Activated naive CD8-positive, alpha-beta T cell treated with anti-CD3 and anti-CD28 coated beads, Interleukin-2, amount 10 ng/mL, durations not matched to agents 7 days and 5 days (primary cell): ENCODE results near the gene DNAI2. TPM values are rescaled to one million over a fixed set of nuclear protein-coding genes. Genes with fewer than 3 reads are reported as not detected.

Experiments used
- ATAC-seq: fragments of 150-1000 bp; cut with Tn5 transposase; one replicate; pipeline ENCODE4 v1.10.0; 2021; ENCODE audit warnings: low read depth, moderate library complexity
- POLR2A ChIA-PET: fragments of 350-600 bp; sonication (Branson Sonifier 250); formaldehyde crosslinking; loops from one replicate; lab custom pipeline; 2021; ENCODE audit warnings: antibody characterized with exemption; lab: Charles Lee
- DNase-seq: peaks from one replicate; pipeline ENCODE4 v3.0.0; 2021
- H3K27ac Mint-ChIP-seq: one replicate; pipeline ENCODE4 v1.8.0; 2022; ENCODE audit warnings: mild to moderate bottlenecking, mixed read lengths
- H3K27me3 Mint-ChIP-seq: one replicate; pipeline ENCODE4 v1.8.0; 2022; ENCODE audit warnings: mild to moderate bottlenecking, moderate library complexity, mixed read lengths
- H3K36me3 Mint-ChIP-seq: one replicate; pipeline ENCODE4 v1.8.0; 2021; ENCODE audit warnings: mild to moderate bottlenecking, mixed read lengths
- H3K4me1 Mint-ChIP-seq: one replicate; pipeline ENCODE4 v1.8.0; 2021; ENCODE audit warnings: mixed read lengths
- H3K4me3 Mint-ChIP-seq: one replicate; pipeline ENCODE4 v1.8.0; 2022; ENCODE audit warnings: mild to moderate bottlenecking, moderate library complexity, mixed read lengths
- H3K9me3 Mint-ChIP-seq: one replicate; pipeline ENCODE4 v1.8.0; 2021; ENCODE audit warnings: mixed read lengths
- total RNA-seq, 2 experiments: library from RNA; stranded (reverse); gene quantifications; one replicate each; pipeline ENCODE4 v1.2.3, GENCODE V29; 2021

Gene DNAI2
- total RNA-seq, 2 experiments from 2014 or later = 1.2 to 1.6 TPM

DNA sequence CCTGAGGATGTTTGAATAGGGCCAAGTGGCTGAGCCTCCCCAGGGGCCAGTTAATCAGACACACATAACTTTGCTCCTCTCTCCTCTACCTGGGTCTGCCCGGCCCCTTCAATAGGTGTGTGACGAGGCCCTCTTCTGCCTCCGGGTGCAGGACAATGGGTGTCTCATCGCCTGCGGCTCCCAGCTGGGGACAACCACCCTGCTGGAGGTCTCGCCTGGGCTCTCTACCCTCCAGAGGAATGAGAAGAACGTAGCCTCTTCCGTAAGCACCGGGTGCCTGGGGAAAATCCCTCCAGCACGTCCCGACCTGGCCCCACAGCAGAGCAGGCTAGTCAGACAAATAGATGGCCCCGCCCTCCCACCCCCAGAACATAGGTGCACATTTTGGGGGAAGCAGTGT lies 35.9 kb downstream of the DNAI2 start:
- H3K4me1 Mint-ChIP-seq = peaks cover 12% of the 10 kb centered on the region
- POLR2A ChIA-PET = interaction anchor here (0.6 kb wide), 1 partner anchor 73 kb away, joined by 3 read pairs; no protein-coding TSS in a partner anchor

DNA sequence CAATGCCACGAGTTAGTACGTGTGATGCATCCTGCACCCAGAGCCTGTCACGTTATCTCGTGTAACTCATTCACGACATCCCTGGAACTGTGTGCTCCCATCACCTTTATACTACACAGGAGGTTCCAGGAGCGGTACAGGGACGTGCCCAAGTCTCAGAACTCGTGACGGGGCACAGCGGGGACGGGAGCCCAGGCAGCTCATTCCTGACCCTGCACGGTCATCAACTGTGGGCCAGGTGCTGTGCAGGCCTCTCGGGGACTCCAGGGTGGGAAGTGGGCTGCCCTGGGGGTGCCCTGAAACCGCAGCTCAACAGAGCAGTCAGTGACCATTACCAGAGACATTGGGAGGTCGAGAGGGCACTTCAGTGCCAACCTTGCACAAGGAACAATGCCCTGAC lies 40.8 kb downstream of the DNAI2 start:
- no peaks in the 10 kb centered on the region for H3K27me3 Mint-ChIP-seq
- no peak for DNase-seq
- no peaks in the 10 kb centered on the region for H3K36me3 Mint-ChIP-seq
- H3K9me3 Mint-ChIP-seq = no peaks in the 10 kb centered on the region
- POLR2A ChIA-PET = no interaction called here
- no peaks in the 10 kb centered on the region for H3K4me1 Mint-ChIP-seq
- H3K27ac Mint-ChIP-seq = no peak overlapping the region
- ATAC-seq = no peak
- H3K4me3 Mint-ChIP-seq = no peak overlapping the region

More for the DNA sequence above, 35.9 kb downstream of the DNAI2 start:
- H3K27me3 Mint-ChIP-seq = peaks cover 9% of the 10 kb centered on the region
- DNase-seq = no peak
- H3K36me3 Mint-ChIP-seq = no peaks in the 10 kb centered on the region
- H3K9me3 Mint-ChIP-seq = no peaks in the 10 kb centered on the region
- no peak overlapping the region for H3K27ac Mint-ChIP-seq
- ATAC-seq = no peak
- no peak overlapping the region for H3K4me3 Mint-ChIP-seq

DNA sequence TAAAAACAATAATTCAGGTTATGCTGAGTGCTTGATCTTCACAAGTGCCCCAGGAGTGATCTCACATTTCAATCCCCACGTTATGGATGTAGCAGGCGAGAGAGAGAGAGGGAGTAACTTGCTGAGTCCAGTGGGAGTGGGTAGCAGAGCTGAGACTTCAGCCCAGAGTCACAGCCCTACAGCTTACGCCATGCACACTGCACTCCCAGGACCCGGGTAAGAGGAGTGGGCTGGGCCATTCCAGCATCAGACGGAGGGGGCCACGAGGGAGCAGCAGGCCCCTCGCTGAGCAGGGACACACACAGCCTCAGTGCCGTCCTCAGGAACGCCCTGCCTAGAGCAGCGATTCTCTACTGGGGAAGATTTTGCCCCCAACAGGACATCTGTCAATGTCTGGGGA lies 42.2 kb downstream of the DNAI2 start:
- H3K36me3 Mint-ChIP-seq = no peaks in the 10 kb centered on the region
- no peak overlapping the region for H3K4me3 Mint-ChIP-seq
- ATAC-seq (no peak), DNase-seq (no peak)
- H3K27ac Mint-ChIP-seq = no peak overlapping the region
- H3K27me3 Mint-ChIP-seq = no peaks in the 10 kb centered on the region
- POLR2A ChIA-PET = no interaction called here
- no peaks in the 10 kb centered on the region for H3K9me3 Mint-ChIP-seq
- no peaks in the 10 kb centered on the region for H3K4me1 Mint-ChIP-seq

GRCh38 chr17:74317071-74317470 lies 43.0 kb downstream of the DNAI2 start:
- ATAC-seq (no peak), DNase-seq (no peak)
- Mint-ChIP-seq H3K36me3 (no peaks in the 10 kb centered on the region), H3K27ac (no peak overlapping the region), H3K27me3 (no peaks in the 10 kb centered on the region), H3K9me3 (no peaks in the 10 kb centered on the region), H3K4me1 (no peaks in the 10 kb centered on the region), H3K4me3 (no peak overlapping the region)
- POLR2A ChIA-PET = no interaction called here

- Mint-ChIP-seq H3K9me3 (no peaks in the 10 kb centered on the region), H3K27me3 (peaks cover 4% of the 10 kb centered on the region), H3K36me3 (no peaks in the 10 kb centered on the region), H3K4me3 (no peak overlapping the region), H3K4me1 (no peaks in the 10 kb centered on the region), H3K27ac (no peak overlapping the region)
- POLR2A ChIA-PET = interaction anchor here (0.5 kb wide), 1 partner anchor 16 kb away, joined by 3 read pairs; no protein-coding TSS in a partner anchor
- DNase-seq (no peak), ATAC-seq (no peak)
Measured at GRCh38 chr17:74318391-74318790, 44.4 kb downstream of the DNAI2 start.

GRCh38 chr17:74324521-74324920 lies 50.5 kb downstream of the DNAI2 start:
- no peak overlapping the region for H3K27ac Mint-ChIP-seq
- H3K9me3 Mint-ChIP-seq = no peaks in the 10 kb centered on the region
- no peak for ATAC-seq
- H3K4me1 Mint-ChIP-seq = peaks cover 18% of the 10 kb centered on the region
- H3K4me3 Mint-ChIP-seq = no peak overlapping the region
- POLR2A ChIA-PET = no interaction called here
- no peaks in the 10 kb centered on the region for H3K36me3 Mint-ChIP-seq
- H3K27me3 Mint-ChIP-seq = peaks cover 22% of the 10 kb centered on the region
- DNase-seq = no peak

GRCh38 chr17:74325376-74325742 lies 51.3 kb downstream of the DNAI2 start:
- POLR2A ChIA-PET = no interaction called here
- no peak overlapping the region for H3K27ac Mint-ChIP-seq
- peak overlapping the region; percentile 38 for H3K4me3 Mint-ChIP-seq
- H3K27me3 Mint-ChIP-seq = peaks cover 22% of the 10 kb centered on the region
- no peak for ATAC-seq
- H3K36me3 Mint-ChIP-seq = no peaks in the 10 kb centered on the region
- H3K9me3 Mint-ChIP-seq = no peaks in the 10 kb centered on the region
- H3K4me1 Mint-ChIP-seq = peaks cover 19% of the 10 kb centered on the region
- no peak for DNase-seq

DNA sequence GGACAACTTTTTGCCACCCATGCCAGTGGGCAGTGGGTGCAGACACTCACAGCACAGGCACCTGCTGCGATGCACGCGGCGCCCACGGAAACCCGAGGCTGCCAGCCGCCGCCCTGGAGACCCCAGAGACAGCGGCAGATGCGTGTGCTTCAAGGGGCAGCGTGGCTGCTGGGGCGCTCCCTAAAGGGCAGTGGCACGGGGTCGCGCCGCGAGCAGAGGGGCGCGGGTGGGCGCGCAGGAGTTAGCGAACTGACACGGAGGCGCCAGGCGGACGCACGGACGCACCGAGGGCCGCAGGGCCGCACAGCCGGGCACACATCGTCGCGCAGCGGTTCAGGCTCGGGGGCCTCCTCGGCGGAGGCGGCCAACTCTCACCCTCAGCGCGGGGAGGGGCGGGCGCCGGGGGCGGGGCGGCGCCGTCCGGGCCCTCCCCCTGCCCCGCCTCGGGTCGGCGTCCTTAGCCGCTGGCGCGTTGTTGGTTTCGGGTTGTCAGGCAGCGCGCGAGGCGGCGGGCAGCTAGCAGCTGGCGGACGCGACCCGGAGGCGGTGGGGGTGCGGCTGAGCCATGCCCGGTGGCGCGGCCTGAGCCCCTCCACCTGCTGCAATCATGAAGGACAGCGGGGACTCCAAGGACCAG lies 51.8 kb downstream of the DNAI2 start, which contains the start of gene KIF19:
TSS of gene KIF19 (plus strand) at position 484 of the 637 bp plus-strand sequence. CDS start at position 608, 124 bp downstream.
- ATAC-seq (peak; percentile 87), DNase-seq (peak; percentile 71)
- Mint-ChIP-seq H3K36me3 (no peaks in the 10 kb centered on the region), H3K27me3 (peaks cover 22% of the 10 kb centered on the region), H3K4me3 (peak within 1 kb of the TSS; percentile 40), H3K27ac (no peak within 1 kb of the TSS), H3K9me3 (no peaks in the 10 kb centered on the region), H3K4me1 (peaks cover 19% of the 10 kb centered on the region)
- POLR2A ChIA-PET = no interaction called here

DNA sequence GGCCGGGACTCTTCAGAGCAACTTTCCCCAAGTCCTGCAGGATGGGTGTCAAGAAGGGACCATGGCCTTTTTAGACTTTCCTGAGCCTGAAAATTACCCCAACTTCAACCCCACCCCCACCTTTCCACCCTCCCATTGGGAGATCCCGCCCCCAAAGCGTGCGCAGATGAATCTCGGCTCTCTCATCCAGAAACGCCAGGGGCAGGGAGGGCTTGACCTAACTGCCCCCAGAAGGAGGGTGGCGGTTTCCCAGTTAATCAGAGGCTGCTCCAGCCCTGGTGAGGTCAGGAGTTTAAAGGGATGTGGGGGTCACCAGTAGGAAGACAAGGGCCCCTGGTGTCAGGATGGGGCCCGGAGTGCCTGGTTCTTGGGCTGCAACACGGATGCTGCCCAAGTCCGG lies 52.5 kb downstream of the DNAI2 start:
- no peak for ATAC-seq
- no peaks in the 10 kb centered on the region for H3K36me3 Mint-ChIP-seq
- H3K4me3 Mint-ChIP-seq = peak overlapping the region; percentile 40
- peaks cover 19% of the 10 kb centered on the region for H3K4me1 Mint-ChIP-seq
- peaks cover 22% of the 10 kb centered on the region for H3K27me3 Mint-ChIP-seq
- DNase-seq = no peak
- no peak overlapping the region for H3K27ac Mint-ChIP-seq
- no peaks in the 10 kb centered on the region for H3K9me3 Mint-ChIP-seq
- POLR2A ChIA-PET = no interaction called here

DNA sequence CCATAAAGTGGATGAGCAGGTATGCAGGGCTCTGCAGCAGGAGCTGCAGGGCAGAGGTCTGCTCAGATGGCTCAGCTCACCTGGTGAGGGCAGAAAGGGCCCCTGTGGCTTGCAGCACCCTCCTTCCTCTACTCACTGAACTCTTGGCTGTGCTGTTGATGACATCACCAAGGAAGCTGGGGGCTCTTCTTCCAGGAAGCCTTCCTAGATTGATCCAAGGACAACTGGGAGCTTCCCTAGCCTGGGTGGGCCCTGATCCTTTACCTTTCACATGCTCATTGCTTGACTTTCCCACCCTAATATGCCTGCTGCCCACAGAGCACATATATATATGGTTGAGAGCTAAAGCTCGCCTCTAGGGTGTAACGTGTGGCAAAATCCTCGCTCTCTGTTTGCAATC lies 54.5 kb downstream of the DNAI2 start:
- H3K27ac Mint-ChIP-seq = no peak overlapping the region
- peaks cover 20% of the 10 kb centered on the region for H3K4me1 Mint-ChIP-seq
- DNase-seq (no peak), ATAC-seq (no peak)
- no peak overlapping the region for H3K4me3 Mint-ChIP-seq
- H3K27me3 Mint-ChIP-seq = peaks cover 18% of the 10 kb centered on the region
- no peaks in the 10 kb centered on the region for H3K9me3 Mint-ChIP-seq
- H3K36me3 Mint-ChIP-seq = no peaks in the 10 kb centered on the region
- POLR2A ChIA-PET = no interaction called here

GRCh38 chr17:74329378-74329777 lies 55.3 kb downstream of the DNAI2 start:
- no peak for ATAC-seq
- no peak overlapping the region for H3K4me3 Mint-ChIP-seq
- no peaks in the 10 kb centered on the region for H3K9me3 Mint-ChIP-seq
- peaks cover 12% of the 10 kb centered on the region for H3K27me3 Mint-ChIP-seq
- peak overlapping the region; percentile 58 for H3K27ac Mint-ChIP-seq
- peaks cover 24% of the 10 kb centered on the region for H3K4me1 Mint-ChIP-seq
- no peak for DNase-seq
- POLR2A ChIA-PET = no interaction called here
- H3K36me3 Mint-ChIP-seq = no peaks in the 10 kb centered on the region

- POLR2A ChIA-PET = no interaction called here
- DNase-seq (no peak), ATAC-seq (no peak)
- Mint-ChIP-seq H3K27me3 (peaks cover 4% of the 10 kb centered on the region), H3K9me3 (no peaks in the 10 kb centered on the region), H3K27ac (no peak overlapping the region), H3K4me1 (peaks cover 27% of the 10 kb centered on the region), H3K36me3 (no peaks in the 10 kb centered on the region), H3K4me3 (no peak overlapping the region)
Measured at GRCh38 chr17:74330446-74330845, 56.4 kb downstream of the DNAI2 start.

- Mint-ChIP-seq H3K36me3 (no peaks in the 10 kb centered on the region), H3K4me1 (peaks cover 24% of the 10 kb centered on the region), H3K9me3 (no peaks in the 10 kb centered on the region), H3K27me3 (peaks cover 3% of the 10 kb centered on the region), H3K4me3 (no peak overlapping the region), H3K27ac (no peak overlapping the region)
- no peak for DNase-seq
- no peak for ATAC-seq
- POLR2A ChIA-PET = no interaction called here
Measured at GRCh38 chr17:74332017-74332650, 58.1 kb downstream of the DNAI2 start.

GRCh38 chr17:74332763-74333283 lies 58.8 kb downstream of the DNAI2 start:
- Mint-ChIP-seq H3K4me3 (no peak overlapping the region), H3K27me3 (peaks cover 4% of the 10 kb centered on the region), H3K4me1 (peaks cover 24% of the 10 kb centered on the region), H3K27ac (no peak overlapping the region), H3K9me3 (no peaks in the 10 kb centered on the region), H3K36me3 (no peaks in the 10 kb centered on the region)
- POLR2A ChIA-PET = no interaction called here
- DNase-seq (no peak), ATAC-seq (no peak)
